Renal cortex interstitium (tissue), 11 donors: ENCODE results near the gene ARHGAP44. TPM values are rescaled to one million over a fixed set of nuclear protein-coding genes. Genes with fewer than 3 reads are reported as not detected.

ENCODE experiments used
- DNase-seq, 11 donors: peaks; one replicate each; pipeline ENCODE4 v3.0.0-alpha.2; 2013; ENCODE audit warnings: low read depth in 9 of 11, low spot score in 4 of 11; ENCODE audit errors: extremely low read depth in 1 of 11
- polyA plus RNA-seq, 3 donors: library from polyadenylated mRNA; unstranded; fragments of 120-200 nt; gene quantifications; one replicate each; pipeline ENCODE4 v1.2.1, GENCODE V29; 2013; ENCODE audit not compliant: insufficient read length in 3 of 3

Gene ARHGAP44
- polyA plus RNA-seq, 3 donors = 6.6 to 9.1 (median 7.6) TPM

DNA sequence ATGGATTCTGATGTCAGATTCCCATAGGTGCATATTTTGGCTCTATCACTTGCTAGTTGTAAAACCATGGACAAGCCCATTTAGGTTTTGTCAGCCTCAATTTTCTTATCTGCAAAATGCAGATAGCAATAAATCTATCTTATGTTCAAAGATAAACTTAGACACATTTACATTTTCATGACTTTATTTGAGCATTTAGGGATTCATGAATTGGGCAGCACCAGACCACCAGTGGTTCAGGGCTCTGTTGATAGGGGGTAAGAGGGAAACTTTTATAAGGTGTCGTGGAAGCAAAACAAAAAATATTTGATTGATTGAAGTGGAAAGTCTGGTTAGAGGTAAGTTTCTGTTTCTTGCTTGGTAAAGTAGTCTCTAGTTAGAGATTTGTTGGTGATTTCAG lies 17.3 kb downstream of the ARHGAP44 start:
- no peak for DNase-seq

DNA sequence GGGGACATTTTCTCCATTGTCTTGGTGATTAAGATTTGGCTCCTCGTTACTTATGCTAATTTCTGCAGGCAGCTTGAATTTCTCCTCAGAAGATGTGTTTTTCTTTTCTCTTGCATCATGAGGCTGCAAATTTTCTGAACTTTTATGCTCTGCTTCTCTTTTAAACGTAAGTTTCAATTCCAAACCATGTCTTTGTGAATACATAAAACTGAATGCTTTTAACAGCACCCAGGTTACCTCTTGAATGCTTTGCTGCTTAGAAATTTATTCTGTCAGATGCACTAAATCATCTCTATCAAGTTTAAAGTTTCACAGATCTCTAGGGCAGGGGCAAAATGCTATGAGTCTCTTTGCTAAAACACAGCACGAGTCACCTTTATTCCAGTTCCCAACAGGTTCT lies 19.4 kb downstream of the ARHGAP44 start:
- DNase-seq = no peak

DNA sequence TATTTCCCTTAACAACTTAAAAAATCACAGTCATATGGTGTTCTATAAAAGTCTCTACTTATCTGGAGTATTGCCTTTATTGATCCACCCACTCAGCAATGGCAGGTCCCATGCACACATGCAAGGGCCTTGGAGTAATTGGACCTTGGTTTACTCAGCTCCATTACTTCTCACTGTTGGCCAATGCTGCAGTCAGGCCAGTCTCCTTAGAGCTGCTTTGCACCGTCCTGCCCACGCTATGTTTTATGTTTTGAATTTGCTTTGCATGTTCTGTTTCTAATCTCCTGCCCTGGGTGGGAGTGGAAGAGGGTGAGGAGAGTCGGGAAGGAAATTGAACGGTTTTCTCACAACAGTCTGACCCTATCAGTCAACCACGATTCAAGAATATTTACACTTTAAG lies 23.6 kb downstream of the ARHGAP44 start:
- no peak for DNase-seq

DNA sequence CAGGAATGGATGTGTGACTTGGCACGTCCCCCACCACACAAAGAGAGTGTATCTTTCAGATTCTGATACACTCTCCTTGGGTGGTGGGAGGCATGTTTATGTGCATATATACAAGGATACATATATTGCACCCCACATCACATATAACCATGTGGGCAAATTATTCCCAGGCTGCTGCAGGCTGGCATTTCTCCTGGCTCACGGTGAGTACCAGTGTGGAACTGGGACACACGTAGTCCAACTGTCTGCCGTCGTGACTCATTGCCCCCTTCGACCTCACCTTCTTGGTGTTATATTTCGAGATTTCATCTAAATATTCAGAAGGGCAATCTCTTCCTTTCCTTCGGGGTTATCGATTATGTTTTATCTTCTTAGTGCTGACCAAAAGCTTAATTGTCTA lies 24.4 kb downstream of the ARHGAP44 start:
- no peak for DNase-seq

DNA sequence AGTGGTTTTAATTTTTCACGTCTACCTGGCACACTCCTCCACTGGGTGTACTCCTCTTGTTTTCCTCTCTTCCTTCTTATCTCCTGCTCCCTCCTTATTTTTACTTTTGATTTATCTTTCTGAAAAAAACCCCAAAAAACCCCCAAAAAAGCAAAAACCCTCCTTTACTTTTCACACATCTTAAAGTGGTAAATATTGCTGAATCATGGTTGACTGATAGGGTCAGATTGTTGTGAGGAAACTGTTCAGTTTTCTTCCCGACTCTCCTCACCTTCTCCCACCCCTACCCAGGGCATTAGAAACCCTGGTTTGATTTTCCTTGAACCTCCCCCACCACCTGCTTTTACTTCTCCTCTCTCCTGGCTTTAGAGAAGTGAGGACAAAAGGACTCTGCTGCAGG lies 25.4 kb downstream of the ARHGAP44 start:
- no peak for DNase-seq

DNA sequence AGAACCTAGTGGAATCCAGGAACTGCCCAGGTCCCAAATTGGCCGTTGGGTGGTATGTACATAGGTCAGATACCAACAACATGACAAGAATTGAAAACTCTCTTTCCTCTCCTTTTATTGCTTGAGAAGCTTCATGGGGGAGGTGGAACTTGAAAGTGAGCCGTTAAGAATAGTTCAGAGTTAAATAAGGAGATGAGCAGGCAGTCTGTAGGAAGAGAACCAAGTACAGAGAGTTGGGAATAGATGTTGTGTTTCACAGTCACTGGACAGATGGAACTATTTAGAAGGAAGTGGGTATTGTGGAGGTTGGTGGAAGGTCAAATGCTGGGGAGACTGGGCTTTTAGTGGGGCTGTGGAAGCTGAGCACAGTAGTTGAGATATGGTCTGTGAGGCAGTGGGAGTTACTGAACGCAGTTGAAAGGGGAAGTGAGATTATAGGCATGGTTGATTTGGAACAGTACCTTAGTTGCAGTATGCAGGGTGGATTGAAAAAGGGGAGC lies 26.4 kb downstream of the ARHGAP44 start:
- no peak for DNase-seq

DNA sequence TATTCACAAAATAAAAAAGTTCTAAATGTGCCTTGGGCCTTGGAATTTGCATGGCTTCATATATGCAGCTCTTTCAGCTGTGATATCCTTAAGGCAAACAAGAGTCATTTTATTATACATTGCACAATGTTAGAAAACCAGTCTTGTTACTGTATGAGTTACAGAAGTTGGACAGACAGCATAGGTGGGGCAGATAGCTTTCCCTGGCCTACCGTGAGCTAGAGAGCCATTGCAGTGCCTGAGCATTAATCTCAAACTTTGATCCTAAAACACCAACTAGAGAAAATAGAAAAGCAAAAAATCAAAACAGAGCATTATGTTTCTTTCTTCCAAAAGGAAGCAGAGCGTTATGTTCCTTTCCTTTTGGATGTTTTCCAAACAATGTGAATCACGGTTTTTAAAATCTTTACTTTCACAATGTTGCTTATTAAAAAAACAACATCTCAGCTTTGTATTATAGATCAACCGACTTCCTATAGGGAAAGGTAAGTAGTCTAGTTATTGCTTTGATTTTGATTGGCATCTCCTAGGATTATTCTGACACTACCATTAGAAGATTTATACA lies 32.2 kb downstream of the ARHGAP44 start:
- DNase-seq = no peak

DNA sequence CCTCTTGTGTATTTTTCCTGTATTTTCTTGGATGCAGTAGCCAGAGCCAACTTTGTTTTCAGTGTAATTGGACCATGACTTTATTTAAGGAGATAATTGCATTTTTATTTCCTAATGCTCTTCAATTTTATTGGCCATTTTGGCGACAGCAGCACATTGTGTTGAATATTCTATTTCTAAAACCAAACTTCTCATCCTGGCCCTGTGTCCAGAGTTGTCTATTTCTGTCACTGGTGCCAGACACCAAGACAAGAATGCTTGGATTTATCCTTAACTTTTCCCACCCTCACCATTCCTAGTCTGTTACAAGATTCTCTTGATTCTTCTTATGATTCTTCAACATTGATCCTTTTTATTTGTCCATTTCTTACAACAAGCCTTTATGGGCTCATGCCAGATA lies 37.1 kb downstream of the ARHGAP44 start:
- no peak for DNase-seq

DNA sequence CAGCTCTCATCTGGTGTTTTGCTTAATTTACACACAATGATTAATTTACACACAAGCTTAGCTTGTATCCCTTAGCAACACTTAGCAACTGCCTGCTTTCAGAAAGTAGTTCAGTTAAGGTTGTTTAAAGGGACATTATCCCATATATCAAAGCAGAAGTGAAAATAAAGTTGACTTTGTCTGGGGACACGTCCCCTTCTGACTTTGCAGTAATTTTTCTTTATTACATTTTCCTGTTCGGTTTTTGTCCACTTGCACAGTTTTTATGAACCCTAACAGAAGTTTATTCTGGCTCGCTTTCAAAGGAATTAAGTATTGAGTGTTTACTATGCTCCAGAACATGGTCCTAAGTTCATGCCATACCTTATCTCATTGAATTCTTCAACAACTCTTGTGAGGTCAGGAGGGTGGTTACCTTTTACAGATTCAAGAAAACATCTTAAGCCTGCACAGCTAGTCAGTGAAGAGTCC lies 41.5 kb downstream of the ARHGAP44 start:
- peak; percentile 29 to 83 (median 66) for DNase-seq

DNA sequence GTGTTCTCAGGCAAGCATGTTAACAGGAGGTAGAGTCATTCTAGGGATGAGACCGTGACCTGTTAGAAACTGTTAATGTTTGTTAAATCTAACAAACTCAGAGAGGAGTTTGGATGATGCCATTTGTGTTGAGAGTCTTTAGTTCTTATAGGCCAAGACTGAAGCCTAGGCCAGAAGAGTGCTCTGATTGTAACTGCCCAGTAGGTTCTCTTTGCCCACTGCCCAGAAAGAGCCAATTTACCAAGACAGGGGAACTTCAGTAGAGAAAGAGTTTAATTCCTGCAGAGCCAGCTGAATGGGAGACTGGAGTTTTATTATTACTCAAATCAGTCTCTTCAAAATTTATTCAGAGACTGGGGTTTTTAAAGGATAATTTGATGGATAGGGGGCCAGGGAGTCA lies 42.5 kb downstream of the ARHGAP44 start:
- no peak for DNase-seq

DNA sequence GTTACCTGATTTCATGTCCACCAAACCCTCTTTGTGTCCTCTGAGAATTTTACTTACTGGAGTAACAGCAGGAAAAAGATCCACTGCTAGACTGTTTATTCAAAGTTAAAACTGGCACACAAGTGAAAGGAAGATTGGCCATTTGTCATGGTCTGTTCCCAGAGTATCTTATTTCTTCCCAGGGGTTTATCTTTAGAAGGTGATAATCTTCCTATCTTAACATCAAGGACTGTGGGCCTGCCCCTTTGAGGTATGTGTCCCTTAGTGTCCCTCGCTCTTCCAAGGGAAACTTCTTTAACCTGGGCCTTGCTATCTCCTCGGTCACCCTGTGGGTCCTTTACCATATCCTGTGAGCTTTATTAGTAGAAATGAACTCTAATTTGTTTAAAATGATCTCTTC lies 49.7 kb downstream of the ARHGAP44 start:
- no peak for DNase-seq

DNA sequence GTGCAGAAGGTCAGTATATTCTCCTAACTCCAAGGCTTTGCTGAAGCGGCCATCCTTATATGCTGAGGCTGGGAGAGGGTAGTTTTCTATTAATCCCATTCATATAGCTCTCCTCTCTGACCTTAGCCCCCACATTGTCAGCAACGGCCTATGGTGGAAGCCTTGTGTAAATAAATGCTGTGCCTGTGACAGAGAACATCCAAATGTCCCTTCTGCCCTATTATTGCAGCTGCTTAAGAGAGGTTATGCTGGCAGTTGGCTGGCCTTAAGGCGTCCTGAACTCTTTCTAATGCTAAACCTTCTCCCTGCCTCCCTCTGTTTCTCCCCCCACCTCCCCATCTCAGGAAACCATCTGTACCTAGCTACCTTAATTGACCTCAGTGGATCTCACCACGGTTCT lies 53.6 kb downstream of the ARHGAP44 start:
- DNase-seq = no peak

DNA sequence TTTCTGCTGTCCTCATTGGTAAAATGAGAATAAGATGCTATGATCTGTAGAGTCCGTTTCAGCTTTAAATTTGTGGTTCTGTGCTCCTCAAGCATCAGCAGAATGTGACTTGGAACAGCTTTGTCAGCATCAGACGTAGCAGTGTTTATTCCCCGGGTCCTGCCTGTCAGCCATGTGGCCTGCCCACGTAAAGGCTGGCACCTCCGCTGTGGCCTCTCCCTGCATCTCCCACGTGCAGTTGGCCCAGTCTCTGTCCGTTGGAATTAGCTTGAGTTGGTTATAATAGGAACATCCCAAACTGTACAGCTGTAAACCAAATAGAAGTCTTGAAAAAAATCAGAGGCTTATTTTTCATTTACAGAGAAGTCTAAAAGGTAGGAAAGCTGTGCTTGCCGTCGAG lies 61.7 kb downstream of the ARHGAP44 start:
- no peak for DNase-seq

DNA sequence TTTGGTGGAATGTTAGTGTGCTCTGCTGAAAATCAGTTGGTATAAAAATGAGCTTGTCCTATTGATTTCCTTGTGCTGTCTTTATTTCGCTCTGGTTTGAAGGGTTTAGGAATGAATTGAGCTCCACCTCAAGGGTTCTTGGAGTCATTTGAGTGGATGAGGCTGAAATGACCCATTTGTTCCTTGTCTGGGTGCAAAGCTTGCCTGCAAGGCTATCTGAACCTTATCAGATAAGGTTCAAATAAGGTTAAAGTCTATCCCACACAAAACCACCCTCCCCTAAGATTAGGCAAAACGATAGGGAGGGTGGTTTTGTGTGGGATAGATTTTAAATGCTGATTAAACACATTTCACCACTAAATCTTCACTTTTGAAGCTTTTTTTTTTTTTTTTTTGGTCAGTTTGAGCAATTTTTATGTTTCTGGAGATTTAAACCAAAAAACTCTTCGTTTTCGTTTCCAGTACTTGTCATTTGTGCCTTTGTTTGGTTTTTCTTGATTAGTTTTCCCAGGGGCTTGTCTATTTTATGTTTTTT lies 62.7 kb downstream of the ARHGAP44 start:
- DNase-seq = no peak

DNA sequence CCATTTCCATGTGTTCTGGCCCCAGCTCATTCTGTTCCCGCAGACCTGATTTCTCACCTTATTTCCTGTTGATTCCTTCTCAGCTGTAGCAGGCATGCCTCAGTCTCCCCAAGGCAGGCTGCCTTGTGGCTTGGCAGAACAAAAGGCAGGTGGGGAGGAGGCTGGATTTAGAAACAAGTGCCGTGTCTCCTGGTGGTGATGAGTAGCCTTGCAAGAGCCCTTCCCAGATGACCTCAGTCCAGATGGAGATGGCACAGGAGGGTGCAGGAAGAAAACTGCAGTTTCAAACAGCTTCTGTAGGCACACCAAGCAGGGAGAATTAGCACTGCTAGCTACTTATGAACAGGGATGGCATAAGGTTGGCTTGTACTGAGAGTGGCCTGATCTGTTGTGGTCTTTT lies 64.6 kb downstream of the ARHGAP44 start:
- no peak for DNase-seq

DNA sequence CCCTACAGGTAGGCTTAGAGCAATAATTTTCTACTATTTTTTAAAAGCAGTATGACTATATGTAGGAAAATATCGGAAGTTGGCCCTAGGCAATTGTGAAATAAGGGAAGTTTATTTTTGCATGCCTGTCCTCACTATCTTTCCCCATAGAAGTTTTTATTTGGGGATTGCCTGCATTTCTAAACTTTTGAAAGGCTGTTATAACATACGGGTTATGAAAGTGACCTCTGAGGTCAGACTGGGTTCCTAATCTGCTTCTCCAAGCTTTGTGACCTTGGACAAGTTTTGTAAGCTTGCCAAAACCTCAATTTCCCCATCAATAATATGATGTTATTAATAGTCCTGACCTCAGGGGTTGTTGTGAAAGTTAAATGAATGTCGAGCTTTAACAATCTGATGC lies 67.1 kb downstream of the ARHGAP44 start:
- DNase-seq = no peak

DNA sequence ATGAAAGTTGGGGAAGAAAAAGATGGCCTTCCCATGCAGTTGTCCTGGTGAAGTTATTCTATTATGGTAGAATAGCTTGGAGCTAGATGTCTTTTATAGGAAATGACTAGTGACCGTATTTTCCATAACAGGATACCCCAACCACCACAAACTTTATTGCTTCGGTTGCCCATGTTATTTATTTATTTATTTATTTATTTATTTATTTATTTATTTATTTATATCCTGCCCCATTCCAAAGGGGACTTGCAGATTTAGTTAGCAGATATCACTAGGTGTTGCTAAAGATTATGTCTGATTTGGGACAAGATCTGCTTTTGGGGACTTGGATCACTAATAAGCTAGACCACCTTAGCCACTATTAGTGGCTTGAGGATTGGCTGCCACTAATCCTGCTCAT lies 68.3 kb downstream of the ARHGAP44 start:
- no peak for DNase-seq

DNA sequence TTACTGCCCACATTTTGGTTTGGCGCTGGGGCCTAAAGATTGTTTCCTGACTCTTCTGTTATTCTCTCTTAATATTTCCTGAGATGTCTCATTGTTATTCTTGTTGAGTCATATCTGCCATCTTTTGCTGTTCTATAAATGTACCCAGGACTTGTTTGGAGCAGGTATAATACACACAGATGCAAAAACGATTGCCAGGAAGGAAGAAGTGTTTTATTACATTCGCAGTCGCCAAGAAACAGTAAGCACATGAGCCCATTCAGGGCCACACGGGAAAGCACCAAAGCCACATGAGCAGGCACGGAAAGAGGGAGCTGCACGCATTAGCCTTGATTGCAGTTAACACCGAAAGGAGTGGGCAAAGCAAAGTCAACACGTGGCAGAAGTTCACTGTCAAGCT lies 70.2 kb downstream of the ARHGAP44 start:
- no peak for DNase-seq

DNA sequence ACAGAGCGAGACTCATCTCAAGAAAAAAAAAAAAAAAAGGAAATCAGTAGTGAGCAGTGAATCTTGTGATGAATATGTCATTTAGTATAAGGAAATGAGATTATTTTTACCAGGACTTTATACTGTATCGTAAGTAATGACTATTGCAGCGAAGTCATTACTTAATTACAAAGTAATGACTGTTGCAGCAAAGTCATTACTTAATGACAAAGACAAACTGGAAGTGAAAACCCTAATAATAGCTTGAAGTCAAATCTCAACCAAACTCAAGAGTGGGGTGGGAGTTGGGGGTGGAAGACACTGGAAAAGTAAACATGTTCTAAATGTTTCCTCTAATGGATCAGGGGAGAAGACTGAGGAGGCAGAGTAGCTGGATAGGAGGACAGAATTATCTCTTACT lies 76.5 kb downstream of the ARHGAP44 start:
- no peak for DNase-seq

DNA sequence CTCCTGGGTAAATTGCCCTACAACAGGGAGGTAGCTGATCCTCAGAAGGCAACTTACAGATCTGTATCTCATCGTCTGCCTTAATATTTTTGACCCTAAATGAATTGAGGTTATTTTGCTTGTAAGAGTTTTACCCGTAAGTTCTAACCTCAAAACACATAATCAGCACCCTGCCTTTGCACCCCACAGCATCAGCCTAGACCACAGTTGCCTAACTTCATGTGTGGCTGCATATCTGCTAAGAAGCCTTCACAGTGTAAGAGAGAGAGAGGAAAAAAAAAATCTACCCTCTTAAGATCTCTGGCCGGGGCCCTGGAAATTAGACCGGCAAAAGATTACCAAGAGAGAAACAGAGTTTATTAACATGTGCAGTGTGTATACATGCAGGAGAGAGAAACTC lies 76.9 kb downstream of the ARHGAP44 start:
- DNase-seq = no peak

DNA sequence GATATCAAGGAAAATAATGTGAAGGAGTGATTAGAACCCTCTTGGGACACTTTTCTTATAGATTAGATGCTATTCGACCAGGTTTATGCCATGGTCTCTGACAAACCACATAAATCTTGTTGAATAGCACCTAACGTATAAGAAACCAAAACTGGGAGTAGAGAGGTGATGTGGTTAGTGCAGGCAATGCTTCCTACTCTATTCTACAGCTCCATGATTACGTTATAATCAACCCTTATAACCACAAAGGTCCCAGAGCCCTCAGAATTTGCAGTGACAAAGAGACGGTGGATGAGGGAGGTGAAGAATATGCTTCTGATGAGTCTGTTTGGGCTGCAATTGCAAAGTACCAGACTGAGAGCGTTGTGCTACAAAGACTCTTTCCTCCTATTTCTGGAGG lies 78.4 kb downstream of the ARHGAP44 start:
- no peak for DNase-seq
